Suprapubic skin (tissue), 4 donors: Measurements from ENCODE around the gene NUDCD2.

Experiments used
- EP300 ChIP-seq: sonication (generic); formaldehyde crosslinking; IDR thresholded peaks from one replicate; pipeline ENCODE4 v1.6.1; 2017; ENCODE audit warnings: antibody characterized with exemption
- POLR2A ChIP-seq, 2 donors: fragments of 450-650 bp; IDR thresholded peaks; one replicate each; pipeline ENCODE4 v1.6.1; 2017; ENCODE audit warnings: antibody characterized with exemption in 2 of 2, mild to moderate bottlenecking in 2 of 2, moderate library complexity in 2 of 2
- POLR2AphosphoS5 ChIP-seq, 3 donors: sonication (generic); formaldehyde crosslinking; IDR thresholded peaks; one replicate each; pipeline ENCODE4 v1.6.1; 2017; ENCODE audit warnings: antibody characterized with exemption in 3 of 3
- TF ChIP-seq, protein P1 (sequence below), 2 donors: fragments of 200-600 bp in 1 of 2; fragments of 450-650 bp in 1 of 2; sonication (generic) in 1 of 2; IDR thresholded peaks; one replicate each; pipeline ENCODE4 v1.5.1; 2016 to 2019; ENCODE audit warnings: antibody characterized with exemption in 2 of 2, mild to moderate bottlenecking in 1 of 2, moderate library complexity in 1 of 2

GRCh38 chr5:163506726-163507125, 46.8 kb upstream of the NUDCD2 start:
- TF ChIP-seq, protein P1, sequence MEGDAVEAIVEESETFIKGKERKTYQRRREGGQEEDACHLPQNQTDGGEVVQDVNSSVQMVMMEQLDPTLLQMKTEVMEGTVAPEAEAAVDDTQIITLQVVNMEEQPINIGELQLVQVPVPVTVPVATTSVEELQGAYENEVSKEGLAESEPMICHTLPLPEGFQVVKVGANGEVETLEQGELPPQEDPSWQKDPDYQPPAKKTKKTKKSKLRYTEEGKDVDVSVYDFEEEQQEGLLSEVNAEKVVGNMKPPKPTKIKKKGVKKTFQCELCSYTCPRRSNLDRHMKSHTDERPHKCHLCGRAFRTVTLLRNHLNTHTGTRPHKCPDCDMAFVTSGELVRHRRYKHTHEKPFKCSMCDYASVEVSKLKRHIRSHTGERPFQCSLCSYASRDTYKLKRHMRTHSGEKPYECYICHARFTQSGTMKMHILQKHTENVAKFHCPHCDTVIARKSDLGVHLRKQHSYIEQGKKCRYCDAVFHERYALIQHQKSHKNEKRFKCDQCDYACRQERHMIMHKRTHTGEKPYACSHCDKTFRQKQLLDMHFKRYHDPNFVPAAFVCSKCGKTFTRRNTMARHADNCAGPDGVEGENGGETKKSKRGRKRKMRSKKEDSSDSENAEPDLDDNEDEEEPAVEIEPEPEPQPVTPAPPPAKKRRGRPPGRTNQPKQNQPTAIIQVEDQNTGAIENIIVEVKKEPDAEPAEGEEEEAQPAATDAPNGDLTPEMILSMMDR (IDR thresholded peaks at IDR 0.05): no peak
- no peak for TF ChIP-seq POLR2A (IDR thresholded peaks at IDR 0.05)
- TF ChIP-seq EP300: no peak
- no peak for TF ChIP-seq POLR2AphosphoS5 (IDR thresholded peaks at IDR 0.05)
